HL-60/S4 treated with phorbol 12-myristate 13-acetate at 8.2 ng/mL for 4 days and 3 days (cell line): ENCODE results near the gene SLC7A14.

Experiments
- in situ Hi-C: fragments of 300-500 bp; cut with MboI; formaldehyde crosslinking; loops from 2 replicates; pipeline ENCODE4 v1.15.0; 2022; ENCODE audit warnings: low sequenced_read_pairs

The SLC7A14 gene

DNA sequence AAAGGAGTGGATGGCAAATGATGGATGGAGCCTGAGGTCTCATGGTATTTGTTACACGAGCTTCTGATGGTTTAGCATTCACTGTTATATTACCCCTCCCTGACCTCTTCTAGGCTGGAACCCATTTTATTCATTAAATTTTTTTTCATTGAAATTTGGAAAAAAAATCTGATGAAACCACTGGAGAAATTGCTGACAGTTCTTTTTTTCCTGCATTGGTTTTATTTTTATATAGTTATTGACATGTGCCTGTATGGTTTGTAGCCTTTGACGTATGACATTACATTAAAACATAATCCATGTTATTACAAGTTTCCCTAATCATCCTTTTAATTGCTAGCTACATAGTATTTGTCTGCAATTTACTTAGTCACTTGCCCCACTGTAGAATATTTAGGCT lies 85.4 kb downstream of the SLC7A14 start:
- in situ Hi-C loops, result no loop called here

DNA sequence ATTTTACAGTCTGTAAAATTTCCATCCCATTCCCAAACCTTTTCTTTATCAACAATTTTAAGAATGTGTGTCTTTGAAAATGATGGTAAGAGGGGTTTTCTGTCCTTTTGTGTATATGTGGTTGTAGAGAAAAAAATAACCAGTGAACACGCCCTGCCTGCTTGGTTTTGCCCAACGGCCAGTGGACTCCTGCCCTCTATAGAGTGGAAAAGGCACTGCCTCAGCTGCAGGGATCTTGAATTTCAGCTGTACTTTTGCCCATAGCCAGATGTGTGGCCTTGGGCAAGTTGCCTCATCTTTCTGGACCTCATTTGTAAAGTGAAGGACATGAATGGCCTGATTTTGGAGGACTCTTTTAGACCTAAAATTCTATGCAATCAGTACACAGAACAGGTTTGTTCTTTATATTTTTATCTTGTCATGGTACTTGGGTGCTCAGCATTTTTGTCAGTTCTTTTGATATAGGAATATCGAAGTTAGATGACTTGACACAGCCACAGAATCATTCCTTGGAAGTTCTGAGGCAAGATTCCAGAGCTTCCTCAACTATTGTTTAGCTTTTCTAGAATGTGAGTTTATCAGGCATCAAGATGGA lies 86.2 kb downstream of the SLC7A14 start:
- in situ Hi-C loops, result no loop called here

DNA sequence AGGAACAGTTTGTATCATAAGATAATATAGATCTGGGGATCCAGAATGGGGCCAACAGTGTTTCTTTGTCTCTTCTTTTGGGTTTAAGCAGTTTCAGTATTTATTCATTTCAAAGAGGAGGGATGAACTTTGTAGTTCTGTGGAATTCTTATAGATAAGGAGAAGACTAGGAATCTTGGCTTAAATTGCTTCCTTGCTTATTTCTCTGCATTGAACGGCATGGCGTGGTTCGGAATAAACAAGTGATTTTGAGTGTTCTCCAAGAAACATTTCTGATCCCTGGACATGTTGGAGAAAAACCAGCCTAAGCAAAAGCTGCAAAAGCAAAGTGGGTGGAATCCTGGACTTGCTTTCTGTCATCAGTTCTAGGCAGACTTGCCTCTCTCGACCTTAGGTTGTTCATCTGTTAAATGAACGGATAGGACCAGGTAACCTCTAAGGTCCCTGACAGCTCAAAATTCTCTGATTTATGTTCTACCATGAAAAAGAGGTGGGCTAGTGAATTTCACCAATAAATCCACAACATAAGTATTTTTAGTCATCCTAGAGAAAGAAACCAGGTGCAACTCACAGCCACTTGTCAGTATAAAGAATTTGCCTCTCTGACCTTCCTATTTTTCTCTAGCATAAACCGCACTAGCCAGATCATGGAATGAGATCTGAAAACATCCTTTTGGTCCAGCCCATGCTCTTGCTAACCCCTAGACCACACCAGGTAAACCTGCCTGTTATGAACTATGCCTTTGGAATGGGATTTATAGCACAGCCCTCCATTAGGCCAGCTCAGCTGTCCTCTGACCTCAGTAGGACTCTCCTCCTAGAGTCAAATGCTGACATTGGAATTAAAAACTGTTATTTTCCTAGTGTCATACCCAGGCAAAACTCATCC lies 88.4 kb downstream of the SLC7A14 start:
- in situ Hi-C loops, result no loop called here

DNA sequence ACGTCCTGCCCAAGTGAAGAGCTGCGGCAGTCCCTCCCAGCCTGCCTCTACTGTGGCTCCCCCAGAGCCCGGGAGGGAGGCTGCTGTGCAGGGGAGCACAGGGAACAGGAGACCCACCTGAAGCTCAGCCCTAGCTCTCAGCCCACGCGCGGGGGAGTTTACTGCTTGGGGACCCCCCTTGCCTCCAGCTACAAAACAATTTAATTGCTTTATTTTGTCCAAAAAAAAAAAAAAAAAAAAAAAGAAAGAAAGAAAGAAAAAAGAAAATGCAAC lies 89.1 kb downstream of the SLC7A14 start:
- in situ Hi-C loops, result no loop called here

DNA sequence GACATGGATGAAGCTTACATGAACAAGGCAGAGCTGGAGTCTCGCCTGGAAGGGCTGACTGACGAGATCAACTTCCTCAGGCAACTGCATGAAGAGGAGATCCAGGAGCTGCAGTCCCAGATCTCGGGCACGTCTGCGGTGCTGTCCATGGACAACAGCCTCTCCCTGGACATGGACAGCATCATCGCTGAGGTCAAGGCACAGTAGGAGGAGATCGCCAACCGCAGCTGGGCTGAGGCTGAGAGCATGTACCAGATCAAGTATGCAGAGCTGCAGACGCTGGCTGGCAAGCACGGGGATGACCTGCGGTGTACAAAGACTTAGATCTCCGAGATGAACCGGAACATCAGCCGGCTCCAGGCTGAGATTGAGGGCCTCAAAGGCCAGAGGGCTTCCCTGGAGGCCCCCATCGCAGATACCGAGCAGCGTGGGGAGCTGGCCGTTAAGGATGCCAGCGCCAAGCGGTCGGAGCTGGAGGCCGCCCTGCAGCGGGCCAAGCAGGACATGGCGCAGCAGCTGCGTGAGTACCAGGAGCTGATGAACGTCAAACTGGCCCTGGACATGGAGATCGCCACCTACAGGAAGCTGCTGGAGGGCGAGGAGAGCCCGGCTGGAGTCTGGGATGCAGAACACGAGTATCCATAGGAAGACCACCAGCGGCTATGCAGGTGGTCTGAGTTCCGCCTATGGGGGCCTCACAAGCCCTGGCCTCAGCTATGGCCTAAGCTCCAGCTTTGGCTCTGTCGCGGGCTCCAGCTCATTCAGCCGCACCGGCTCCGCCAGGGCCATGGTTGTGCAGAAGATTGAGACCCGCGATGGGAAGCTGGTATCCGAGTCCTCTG lies 89.6 kb downstream of the SLC7A14 start:
- in situ Hi-C loops, result no loop called here

DNA sequence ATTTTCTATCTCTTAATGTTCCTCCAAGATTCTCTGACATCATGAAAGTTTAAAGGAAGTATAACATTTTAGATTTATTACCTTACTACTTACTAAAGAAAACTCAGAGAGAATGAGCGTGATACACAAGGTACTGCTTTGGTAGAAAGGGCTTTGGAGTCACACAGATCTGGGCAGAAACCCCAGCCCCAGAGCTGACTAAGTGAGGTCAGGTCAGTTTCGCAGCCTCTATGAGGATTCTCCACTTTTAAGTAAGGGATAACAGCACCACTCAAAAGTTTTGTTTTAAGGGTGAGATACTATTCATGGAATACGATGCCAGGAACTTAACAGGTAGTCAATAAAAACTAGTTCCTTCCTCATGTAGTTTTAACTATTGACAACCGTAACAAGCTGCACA lies 91.1 kb downstream of the SLC7A14 start:
- in situ Hi-C loops, result no loop called here

DNA sequence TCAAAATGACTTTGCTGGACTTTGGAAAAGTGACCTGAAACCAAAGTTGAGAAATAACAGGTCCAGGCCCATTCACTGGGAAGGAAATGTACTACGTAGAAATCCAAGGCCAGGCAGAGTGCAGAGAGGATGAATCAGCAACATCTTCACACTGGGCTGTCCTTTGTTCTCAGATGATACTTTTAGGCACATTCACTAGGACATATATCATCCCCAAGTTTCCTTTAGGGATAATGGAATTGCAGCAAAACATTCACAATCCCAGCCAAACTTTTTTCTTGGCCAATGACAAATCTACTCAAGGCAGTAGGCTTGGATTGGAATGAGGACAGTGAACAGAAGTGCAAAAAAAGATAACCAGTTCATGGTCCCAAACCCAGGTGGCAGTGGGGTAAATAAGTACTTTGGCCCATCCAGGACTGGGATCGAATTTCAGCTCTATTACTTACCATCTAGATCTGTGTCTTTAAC lies 92.1 kb downstream of the SLC7A14 start:
- in situ Hi-C loops, result no loop called here

DNA sequence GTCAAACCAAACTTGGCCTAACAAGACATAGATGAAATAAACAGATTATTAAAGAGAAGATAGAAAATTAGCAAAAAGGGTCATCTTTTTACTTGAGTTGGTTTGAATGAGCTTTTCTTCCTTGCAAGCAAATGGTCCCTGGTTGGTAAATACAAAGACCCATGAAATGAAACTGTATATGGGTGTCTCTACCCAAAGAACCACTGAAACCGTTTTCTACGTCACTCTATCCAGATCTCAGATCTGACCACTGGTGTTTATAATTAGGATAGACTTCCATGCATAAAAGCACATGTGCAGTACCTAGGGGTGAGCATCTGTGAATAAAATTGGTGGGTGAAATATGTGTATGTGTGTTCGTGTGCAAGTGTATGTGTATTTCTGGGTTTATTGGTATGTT lies 94.0 kb downstream of the SLC7A14 start:
- in situ Hi-C loops, result no loop called here

DNA sequence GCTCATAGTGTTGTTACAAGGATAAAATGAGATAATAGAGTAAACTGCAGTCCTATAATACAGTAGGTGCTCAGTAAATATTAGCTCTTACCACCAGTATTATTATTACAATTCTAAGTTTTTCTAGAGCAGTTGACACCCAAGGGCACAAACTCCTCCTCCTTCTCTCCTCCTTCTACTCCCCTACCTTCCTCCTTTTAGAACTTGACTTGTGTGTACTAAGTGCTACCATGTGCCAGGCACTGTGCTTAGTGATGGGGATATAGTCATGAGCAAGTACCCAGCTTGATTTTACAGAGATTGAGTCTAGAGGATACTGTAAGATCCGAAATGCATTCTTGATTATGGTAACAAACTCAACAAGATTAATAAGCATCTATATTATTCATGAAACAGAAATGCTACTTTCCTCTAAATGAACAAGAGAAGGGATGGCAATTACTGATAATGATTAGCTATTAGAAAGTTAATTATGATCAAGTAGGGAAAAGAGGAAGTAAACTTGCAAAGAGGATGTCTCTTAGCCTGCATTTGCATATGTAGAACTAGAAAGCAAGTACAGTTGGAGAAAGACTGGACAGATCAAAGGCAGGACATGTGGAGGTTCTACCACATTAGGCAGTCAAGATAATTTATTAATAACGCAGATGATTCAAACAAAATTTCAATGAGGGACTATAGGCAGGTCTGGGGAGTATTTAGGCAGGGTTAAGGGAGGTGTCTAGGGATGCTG lies 94.9 kb downstream of the SLC7A14 start:
- in situ Hi-C loops, result no loop called here

DNA sequence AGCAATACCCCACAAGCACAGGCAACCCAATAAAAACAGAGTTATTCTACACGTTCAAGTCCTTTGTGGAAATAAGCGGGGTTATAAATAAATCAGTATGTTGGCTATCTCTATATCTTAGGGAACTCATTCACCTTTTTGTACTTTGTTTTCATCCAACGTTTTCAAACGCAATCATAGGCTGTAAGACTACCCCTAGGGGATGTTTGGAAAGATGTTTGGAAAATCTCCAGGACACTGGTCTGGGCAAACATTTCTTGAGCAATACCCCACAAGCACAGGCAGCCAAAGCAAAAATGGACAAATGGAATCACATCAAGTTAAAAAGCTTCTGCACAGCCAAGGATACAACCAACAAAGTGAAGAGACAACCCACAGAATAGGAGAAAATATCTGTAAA lies 97.1 kb downstream of the SLC7A14 start:
- in situ Hi-C loops, result no loop called here

DNA sequence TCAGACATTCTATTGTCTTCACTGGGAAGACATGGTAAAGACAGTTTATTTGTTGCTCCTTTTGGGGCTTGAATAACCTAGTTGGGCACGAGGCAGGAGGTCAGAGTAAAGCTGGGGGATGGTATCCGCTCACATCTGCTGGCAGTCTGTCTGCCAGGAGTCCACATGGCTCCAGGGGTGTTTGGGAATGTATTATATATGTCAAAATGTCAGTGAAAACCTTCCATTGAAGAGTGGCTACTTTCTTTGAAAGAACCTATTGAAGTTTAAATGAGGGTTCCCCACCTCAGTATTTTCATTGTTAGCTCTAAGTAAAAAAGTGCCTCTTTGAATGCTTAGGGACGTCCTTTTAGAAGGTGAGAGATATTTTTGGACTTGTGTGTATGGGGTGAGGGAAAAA lies 98.8 kb downstream of the SLC7A14 start:
- in situ Hi-C loops, result no loop called here

DNA sequence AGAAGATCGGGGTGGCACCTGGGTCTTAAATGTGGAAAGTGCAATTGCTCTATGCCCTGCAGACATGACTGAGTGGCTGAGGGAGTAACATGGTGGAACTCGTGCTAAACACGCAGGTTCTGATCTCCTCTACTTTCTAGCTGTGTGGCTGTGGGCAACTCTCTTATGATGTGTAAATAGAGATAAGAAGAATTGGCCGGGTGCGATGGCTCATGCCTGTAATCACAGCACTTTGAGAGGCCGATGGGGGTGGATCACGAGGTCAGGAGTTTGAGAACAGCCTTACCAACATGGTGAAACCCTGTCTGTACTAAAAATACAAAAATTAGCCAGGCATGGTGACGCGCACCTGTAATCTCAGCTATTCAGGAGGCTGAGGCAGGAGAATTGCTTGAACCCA lies 99.5 kb downstream of the SLC7A14 start:
- in situ Hi-C loops, result no loop called here

DNA sequence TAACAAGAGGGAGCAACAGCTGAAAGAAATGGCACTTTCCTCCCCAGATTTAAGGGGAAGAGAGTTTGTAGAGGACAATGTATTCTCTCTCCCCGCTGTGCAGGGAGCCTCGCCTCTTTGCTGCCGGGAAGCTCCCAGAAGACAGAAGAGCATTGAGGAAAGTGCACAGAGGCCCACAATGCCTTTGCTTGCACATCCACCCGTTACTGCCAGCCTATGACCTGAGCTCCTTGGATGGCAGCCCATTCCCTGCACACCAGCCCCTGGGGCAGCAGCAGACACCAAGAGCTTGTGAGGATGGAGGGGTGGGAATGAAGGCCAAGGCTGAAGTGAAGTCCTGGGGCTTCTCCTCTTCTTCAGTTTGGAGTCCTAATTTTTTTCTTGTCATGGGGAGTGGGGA lies 100.2 kb downstream of the SLC7A14 start:
- in situ Hi-C loops, result no loop called here

DNA sequence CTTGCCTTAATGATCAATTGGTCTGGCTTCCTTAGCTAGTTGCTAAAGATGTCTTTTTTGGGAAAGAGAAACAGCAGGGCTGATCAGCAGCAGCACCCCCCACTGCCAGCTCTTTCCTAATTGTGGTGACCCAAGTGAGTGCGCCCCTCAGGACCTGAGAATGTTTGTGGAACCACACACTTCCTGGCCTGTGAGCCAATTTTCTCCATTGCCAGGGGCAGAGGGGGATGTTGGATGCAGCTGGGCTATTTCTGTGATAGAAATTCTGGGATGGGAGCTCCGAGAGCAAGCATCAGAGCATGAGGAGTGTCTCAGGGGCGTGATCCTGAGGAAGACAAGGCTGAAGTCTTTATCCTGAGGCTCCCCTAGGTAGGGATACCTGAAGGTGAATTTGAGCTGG lies 100.6 kb downstream of the SLC7A14 start:
- in situ Hi-C loops, result no loop called here

DNA sequence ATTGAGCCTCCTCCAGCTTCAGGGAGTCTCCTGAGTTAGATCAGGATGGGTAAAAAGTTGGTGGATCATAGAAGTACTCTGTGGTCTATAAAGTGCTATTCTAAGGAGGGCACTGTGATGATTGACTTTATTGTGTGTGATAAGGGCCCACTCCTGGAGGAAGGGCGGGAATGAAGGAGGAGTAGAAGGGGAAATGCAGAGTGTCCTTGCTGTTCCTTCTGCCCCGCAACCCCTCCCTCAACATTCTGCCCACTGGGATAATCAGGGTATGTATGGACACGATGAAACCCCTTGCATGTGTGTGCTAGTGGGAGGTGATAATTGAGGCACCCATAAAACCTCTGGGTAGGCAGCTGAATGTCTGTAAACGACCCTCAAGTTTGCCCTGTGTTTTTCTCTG lies 101.0 kb downstream of the SLC7A14 start:
- in situ Hi-C loops, result no loop called here

DNA sequence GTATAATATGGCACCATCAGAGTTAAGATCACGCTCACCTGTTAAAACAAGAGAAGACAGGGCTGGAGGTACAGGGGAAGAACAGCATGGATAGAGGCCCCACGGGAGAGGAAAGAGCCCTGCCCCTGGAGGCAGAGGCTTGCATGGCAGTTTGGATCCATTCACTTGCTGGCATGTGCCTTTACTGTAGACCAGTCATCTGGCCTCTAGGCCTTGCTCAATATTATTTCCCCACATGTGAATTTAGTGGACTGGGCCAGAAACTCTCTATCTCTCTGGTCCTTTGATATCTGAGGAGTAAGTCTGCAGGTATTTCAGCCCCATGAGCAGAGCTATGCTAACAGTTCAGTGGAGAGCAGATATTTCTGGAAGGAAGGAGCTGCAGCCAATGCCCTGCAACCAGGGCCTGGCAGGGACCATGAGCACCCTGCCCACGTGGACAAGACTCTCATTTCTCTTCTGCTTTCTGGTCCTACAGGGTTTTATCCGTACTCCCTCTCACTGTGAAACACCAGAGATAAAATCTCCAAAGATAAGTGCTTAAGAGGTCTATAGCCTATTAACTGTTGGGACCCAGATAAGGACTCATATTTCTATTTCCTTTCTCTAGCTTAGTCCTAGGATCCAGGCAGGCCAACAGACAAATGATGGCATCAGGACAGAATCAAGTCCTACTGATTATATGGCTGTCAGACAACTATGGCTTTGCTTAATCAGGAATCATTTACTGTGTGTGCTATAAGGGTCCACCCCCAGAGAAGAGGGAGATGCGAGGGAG lies 102.2 kb downstream of the SLC7A14 start:
- in situ Hi-C loops, result no loop called here

DNA sequence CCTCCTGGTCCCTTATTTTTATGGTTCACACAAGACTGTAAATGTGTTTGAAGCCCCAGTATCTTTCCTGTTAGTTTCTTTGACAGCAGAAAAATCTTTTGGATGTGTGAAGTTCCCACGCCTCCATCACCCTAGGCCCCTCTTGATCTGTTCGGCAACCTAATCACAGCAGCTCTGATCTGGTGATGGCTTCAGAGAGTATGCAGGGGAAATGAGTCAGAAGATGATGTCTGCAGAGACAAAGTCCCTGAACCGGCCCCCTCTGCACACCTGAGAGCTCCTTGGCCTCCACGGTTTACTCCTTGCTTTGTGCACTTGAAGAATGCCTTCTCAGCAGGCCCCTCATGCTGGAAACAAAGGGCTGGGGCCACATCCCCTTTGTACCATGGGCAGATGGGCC lies 103.7 kb downstream of the SLC7A14 start:
- in situ Hi-C loops, result no loop called here

DNA sequence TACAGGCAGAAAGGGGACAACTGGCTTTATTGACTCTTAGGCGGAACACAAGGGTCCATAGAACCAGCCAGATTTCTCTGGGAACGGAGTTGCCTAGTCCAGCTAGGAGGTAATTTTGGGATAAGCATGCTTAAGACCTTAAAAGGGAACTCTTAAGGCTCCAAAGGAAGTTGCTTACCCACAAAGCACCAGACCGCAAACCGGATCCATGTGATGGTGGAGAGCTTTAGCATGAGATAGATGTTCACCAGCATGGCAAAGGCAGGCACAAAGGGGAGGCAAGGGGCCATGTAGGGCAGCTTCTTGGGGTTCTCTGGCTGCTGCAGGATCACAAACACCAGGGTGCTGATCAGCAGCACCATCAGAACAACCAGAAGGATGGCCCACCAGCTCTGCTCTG lies 105.8 kb downstream of the SLC7A14 start:
- in situ Hi-C loops, result no loop called here

DNA sequence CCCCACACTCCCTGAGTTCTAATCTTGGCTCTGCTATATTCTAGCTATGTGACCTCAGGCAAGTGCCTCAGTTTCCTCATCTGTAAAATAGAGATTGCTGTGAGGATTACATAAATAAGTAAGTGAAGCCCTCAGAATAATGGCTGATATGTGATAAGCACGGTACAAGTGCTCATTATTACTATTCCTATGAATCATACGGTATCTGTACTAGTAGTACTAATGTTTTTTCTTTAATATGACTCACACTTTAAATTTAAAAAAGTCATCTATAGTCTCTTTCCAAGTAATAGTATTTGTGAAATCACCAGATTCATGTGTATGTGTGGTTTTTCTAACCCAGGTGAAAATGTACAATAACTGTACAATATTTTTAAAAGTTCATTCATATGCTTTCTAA lies 108.5 kb downstream of the SLC7A14 start:
- in situ Hi-C loops, result no loop called here

DNA sequence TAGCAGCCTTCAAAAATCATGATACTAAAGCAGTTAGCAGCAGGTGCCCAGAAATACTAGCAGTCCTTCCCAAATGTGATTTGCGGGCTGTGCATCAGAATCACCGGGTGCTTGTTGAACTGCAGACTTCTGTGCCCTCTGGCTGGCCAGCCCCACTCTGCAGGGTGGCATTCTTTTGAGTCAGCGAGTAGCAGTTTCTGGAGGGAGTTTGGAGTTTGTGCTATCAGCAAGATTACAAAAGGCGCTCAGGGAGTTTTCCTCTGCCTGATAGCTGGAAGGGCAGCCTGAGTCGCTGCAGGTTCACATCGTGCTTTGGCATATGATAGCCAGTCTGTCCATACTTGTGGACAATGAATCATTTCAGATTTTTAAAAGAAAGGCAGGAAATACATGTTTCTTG lies 109.6 kb downstream of the SLC7A14 start:
- in situ Hi-C loops, result no loop called here
